Heart left ventricle (tissue), 13 donors: ENCODE results near the gene ENGASE.

Experiments
- CTCF ChIP-seq, 12 donors: fragments of 200-600 bp; sonication (generic) in 4 of 12; IDR thresholded peaks; one replicate each; pipeline versions ENCODE4 v1.5.0 to v1.8.0; 2018 to 2022; ENCODE audit warnings: antibody characterized with exemption in 12 of 12, mild to moderate bottlenecking in 5 of 12
- POLR2A ChIP-seq, 2 donors: fragments of 450-650 bp; IDR thresholded peaks; one replicate each; pipeline ENCODE4 v1.6.1; 2017; ENCODE audit warnings: antibody characterized with exemption in 2 of 2, mild to moderate bottlenecking in 2 of 2, moderate library complexity in 2 of 2
- donor health status: ischemic (EF 13 %, LVEDD 7.1; RV severe dilation, severe dysfunction).
- donor health status: DM: no; HTN: yes; CAD: no.
- donor health status: DM: no; HTN: no; CAD: no.
- donor health status: ischemic (EF 25% LVEDD 6.9; RV normal size, moderate dysfunction).
- donor health status: ischemic (EF 25% LVEDD 5.7; RV mildly dilated, moderate dysfunction).
- donor health status: ischemic (EF 35%, LVEDD 5.7; RV mildly dilated, moderate dysfunction).
- donor health status: nonischemic (EF 11% LVEDD 7.7; RV severe dilation, severe dysfunction).
- donor health status: DM: yes; HTN: yes; CAD: no.
- donor health status: PGD.
- donor health status: ischemic (EF 29% LVEDD 5.4; RV normal size, mild dysfunction).
- donor health status: nonischemic (EF 23%, LVEDD 6.1; RV moderate dilation, normal function).

DNA sequence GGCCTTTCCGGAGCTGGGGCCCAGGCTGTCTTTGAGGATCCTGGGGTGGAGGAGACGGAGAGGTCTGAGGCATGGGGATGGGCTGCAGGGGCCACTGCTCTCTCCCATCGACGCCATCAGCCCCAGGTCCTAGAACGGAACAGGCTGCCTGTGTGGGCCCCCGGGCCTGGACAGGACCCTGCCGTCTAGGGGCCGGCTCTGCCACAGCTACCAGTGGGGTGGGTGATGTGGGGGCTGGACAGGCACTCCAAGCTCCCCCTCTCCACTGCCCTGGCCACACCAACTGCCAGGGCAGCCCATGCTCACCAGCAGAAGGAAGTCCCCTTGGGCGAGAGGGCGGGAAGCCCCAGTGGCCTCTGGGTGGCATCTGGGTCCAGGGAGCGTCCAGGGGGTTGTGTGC, 37.8 kb downstream of the ENGASE start:
- TF ChIP-seq CTCF (IDR thresholded peaks at IDR 0.05) = no peak
- no peak for TF ChIP-seq POLR2A (IDR thresholded peaks at IDR 0.05)
